ENCODE measurements around the gene BDKRB1.

DNA sequence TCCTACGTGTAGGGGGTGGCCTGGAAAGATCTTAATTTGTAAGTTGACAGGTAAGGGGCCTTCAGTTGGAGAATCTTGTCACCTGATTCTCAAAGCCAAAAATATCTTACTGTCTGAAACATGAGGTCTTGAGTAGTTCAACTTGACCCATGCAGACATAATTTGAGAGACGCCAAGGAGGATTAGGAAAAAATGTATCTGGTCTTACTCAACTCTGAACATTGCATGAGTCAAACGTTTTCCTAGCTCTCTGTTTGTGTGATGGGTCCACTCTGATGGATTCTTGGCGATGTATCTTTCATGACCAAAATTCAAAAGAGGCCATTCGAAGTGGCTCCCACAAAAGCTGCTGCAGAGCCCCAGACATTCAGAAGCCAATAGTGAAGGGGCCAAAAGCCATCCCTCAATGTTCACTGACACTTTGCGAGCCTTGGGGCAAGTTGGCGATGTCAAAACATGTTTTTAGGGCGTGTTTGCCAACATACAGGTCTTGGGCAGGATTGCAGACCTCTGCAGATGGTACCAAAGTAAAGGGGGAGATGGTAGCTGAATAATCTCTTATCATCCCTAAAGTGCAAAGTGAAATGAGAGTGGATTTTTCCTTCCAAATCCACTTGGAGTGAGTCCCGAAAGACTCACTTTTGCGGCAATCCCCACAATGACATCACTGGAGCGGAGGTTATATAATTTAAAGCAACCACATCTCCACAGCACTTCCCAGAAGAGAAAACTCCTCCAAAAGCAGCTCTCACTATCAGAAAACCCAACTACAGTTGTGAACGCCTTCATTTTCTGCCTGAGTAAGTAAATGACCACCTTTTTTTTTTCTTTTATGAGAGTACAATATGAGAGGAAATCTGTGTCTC lies at the start of gene BDKRB1:
- TF ChIP-seq, protein P1, sequence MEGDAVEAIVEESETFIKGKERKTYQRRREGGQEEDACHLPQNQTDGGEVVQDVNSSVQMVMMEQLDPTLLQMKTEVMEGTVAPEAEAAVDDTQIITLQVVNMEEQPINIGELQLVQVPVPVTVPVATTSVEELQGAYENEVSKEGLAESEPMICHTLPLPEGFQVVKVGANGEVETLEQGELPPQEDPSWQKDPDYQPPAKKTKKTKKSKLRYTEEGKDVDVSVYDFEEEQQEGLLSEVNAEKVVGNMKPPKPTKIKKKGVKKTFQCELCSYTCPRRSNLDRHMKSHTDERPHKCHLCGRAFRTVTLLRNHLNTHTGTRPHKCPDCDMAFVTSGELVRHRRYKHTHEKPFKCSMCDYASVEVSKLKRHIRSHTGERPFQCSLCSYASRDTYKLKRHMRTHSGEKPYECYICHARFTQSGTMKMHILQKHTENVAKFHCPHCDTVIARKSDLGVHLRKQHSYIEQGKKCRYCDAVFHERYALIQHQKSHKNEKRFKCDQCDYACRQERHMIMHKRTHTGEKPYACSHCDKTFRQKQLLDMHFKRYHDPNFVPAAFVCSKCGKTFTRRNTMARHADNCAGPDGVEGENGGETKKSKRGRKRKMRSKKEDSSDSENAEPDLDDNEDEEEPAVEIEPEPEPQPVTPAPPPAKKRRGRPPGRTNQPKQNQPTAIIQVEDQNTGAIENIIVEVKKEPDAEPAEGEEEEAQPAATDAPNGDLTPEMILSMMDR (IDR thresholded peaks at IDR 0.05 in 2 of 3, conservative IDR thresholded peaks at IDR 0.05 in 1 of 3; ENCODE audit: insufficient read depth in 2 of 3, low read depth in 1 of 3, low read length in 3 of 3), result no peak
- TF ChIP-seq TCF7 (IDR thresholded peaks at IDR 0.05; ENCODE audit: borderline replicate concordance) (no peak), CREB1 (IDR thresholded peaks at IDR 0.05) (no peak), CREB1 (CRISPR knock-in tag; IDR thresholded peaks at IDR 0.05) (no peak), HDAC8 (tag; IDR thresholded peaks at IDR 0.05) (no peak), ZNF232 (CRISPR knock-in tag; IDR thresholded peaks at IDR 0.05) (no peak), NCOA2 (IDR thresholded peaks at IDR 0.05; ENCODE audit: partially characterized antibody in 2 of 2) (no peak), SRF (CRISPR knock-in tag; IDR thresholded peaks at IDR 0.05) (no peak), GABPB1 (CRISPR knock-in tag; IDR thresholded peaks at IDR 0.05) (no peak)
- TF ChIP-seq, protein P2, sequence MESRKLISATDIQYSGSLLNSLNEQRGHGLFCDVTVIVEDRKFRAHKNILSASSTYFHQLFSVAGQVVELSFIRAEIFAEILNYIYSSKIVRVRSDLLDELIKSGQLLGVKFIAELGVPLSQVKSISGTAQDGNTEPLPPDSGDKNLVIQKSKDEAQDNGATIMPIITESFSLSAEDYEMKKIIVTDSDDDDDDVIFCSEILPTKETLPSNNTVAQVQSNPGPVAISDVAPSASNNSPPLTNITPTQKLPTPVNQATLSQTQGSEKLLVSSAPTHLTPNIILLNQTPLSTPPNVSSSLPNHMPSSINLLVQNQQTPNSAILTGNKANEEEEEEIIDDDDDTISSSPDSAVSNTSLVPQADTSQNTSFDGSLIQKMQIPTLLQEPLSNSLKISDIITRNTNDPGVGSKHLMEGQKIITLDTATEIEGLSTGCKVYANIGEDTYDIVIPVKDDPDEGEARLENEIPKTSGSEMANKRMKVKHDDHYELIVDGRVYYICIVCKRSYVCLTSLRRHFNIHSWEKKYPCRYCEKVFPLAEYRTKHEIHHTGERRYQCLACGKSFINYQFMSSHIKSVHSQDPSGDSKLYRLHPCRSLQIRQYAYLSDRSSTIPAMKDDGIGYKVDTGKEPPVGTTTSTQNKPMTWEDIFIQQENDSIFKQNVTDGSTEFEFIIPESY (CRISPR knock-in tag; IDR thresholded peaks at IDR 0.05), result no peak
